Measurements from ENCODE around the gene ARHGAP4.
A peak's percentile ranks its signal among the peaks of the same experiment; 100 is the strongest.

ARHGAP4 gene

GRCh38 chrX:153963546-153963945 lies 37.5 kb upstream of the ARHGAP4 start:
- no peak for DNase-seq

- no peak for DNase-seq
Observed at GRCh38 chrX:153961292-153961691, 35.2 kb upstream of the ARHGAP4 start.

DNA sequence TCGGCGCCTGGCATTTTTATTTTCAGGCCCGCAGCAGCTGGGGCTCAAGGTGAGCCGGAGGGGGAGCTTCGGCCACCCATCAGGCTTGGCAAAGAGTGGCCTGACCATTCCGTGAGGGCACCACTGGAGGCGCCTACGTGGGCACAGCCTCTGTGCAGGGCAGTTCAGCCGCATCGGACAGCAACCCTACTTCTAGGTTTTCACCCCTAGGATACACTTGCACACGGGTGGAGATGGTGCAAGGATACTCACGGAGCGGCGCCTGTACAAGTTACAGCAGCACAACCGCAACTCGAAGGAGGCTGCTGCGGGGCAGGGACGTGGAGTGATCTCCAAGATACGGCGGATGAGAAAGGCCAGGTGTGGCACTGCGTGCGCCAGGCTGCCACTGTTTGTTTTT lies 34.7 kb upstream of the ARHGAP4 start:
- DNase-seq = no peak

GRCh38 chrX:153960077-153960476 lies 34.0 kb upstream of the ARHGAP4 start:
- no peak for DNase-seq

DNA sequence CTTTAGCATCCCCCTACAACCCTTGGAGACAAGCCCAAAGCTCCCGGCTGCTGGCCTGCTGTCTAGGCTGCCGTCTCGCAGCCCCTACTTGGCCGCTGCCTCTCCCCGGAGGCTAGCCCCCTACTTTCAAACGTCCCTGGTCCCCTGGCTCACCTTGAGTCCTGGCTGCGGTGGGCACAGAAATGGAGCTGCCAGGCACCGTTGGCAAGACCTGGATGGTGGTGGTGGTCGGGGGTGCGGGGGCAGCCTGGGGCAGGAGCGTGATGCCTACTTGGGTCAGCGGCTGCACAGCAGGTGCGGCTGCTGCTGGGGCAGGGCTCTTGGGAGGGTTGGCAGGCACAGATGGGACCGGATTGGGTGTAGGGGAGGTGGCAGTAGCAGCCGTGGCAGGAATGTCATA lies 33.6 kb upstream of the ARHGAP4 start:
- DNase-seq = no peak

DNA sequence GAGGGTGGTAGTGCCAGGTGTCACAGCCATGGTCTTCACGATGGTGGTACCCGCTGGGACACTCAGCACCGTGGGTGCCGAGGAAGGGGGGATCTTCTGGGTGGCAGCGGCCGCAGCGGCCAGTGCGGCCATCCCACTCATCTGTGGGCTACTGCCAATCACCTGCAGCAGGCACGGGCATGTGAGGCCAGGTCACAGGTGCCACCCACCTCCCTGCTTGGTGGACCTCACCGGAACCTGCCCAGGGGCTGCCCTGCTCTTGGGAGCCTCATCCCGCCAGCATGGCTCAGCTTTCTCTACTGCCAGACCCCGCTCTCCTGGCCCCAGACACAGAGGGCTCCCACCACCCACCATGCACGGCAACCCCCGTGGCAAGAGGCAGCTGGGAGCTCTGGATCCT lies 32.5 kb upstream of the ARHGAP4 start:
- no peak for DNase-seq

DNA sequence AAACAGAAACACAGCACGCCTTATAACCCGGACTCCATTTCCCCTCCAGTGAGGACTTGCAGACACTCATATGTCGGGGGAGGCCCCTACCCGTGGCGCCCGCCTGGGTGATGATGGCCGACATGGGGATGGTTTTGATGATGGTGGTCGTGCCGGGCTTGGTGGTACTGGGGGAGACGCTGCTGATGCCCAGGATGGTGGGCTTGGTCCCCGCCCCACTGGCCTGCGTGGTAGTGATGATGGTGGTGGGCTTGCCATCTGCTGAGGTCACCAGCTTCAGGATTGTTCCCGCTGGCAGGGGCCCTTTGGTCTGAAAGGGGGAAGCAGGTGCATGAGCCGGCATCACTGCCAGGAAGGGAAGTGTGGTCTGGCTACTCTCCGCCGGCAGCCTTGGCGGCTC lies 31.2 kb upstream of the ARHGAP4 start:
- no peak for DNase-seq

GRCh38 chrX:153956044-153956907 lies 30.2 kb upstream of the ARHGAP4 start:
- no peak for DNase-seq

GRCh38 chrX:153955228-153955732 lies 29.2 kb upstream of the ARHGAP4 start:
- no peak for DNase-seq

DNA sequence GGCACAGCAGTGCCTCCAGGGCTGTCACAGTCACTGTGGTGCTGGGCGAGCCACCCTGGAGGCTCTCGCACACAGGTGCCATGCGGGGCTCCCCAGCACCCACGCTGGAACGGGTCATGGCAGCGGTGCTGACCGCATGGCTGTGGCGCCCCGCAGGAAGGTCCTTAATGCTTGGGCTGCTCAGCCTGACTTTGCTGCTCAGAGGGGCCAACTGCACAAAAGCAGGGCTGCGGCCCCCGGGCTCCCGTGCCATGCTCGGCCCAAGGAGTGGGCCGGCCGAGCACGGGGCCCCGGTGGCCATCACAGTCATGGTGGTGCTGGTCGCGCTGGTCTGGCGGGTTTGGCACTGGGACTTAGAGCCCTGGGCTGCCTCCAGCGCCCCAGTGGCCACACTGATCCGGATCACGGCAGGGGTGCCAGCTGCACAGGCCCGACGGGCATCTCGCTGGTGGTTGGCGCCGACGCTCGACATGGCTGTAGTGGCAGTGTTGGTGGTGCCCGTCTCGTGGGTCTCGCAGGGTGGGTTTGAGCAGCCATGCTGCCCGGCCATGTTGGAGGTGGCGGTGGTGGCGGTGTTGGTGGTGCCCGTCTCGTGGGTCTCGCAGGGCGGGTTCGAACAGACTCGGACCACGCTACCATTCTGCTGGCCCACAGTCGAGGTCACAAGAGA lies 28.6 kb upstream of the ARHGAP4 start:
- DNase-seq = no peak

DNA sequence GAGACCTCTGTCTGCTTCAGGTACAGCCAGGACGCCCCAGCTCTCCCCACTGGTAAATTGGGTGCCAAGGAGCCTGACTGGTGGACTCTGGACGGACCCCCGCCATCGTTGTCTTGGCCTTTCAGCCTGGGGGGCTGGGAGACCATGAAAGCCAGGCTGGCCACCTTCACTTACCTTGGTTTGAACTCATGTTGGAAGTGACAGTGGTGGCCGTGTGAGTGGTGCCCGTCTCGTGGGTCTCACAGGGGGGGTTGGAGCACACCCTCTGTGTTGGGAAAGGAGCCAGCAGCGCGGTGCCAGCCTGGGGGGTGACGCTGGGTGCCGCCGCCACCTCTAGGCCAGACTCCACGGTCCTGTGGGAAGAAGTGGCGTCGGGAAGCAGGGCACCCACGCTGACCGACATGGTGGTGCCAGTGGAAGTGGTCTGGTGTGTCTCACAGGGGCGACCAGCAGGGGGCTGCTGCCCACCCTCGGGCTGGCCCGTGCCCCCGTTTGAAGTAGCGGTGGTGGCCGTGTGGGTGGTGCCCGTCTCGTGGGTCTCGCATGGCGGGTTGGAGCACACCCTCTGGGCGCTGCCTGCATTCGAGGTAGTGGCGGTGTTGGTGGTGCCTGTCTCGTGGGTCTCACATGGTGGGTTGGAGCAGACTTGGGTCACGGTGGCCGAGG lies 28.0 kb upstream of the ARHGAP4 start:
- DNase-seq = no peak

DNA sequence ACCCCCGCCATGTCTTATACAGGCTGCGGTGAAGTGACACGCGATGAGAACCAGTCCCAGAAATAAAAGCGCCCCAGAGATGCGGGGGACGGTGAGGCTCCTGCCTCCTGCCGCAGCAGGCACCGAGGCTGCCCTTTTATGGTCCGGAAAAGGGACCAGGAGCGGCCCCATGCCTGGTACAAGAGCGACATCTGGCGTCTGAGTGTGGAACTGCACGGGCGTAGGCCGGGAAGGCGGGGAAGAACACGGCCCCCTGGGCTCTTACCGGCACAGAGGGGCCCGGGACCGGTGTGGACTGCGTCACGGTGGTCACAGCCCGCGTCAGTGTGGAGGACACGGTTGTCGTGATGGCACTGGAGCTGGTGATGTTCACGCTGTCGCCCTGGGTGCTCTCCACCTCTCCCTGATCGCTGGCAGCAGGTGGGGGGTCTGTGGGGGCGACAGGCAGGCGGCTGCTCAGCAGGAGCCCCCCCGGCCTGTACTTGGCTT lies 27.3 kb upstream of the ARHGAP4 start:
- peak in 10 of 14 donors; percentile 24 to 61 (median 40) for DNase-seq

GRCh38 chrX:153952373-153953026 lies 26.4 kb upstream of the ARHGAP4 start:
- DNase-seq = no peak

GRCh38 chrX:153951683-153952372 lies 25.8 kb upstream of the ARHGAP4 start:
- no peak for DNase-seq

DNA sequence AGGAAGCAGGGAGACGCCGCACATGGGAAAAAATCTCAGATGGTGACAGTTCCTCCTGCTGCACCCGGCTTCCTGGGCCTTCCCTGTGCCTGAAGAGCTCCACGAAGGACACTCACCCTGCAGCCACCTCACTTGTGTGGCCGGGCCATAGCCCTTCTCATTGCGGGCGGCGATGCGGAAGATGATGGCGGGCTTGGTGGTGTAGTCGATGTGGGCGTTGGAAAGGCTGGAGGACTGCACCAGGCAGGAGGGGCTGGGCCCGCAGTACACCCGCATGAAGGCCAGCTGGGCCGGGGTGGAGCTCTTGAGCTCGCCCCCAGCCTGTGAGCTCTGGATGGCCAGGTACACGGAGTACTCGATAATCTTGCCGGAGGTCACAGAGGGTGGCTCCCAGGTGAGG lies 24.1 kb upstream of the ARHGAP4 start:
- DNase-seq = no peak

- peak in 1 of 14 donors; percentile 8 for DNase-seq
Observed at GRCh38 chrX:153948847-153949805, 23.1 kb upstream of the ARHGAP4 start.

DNA sequence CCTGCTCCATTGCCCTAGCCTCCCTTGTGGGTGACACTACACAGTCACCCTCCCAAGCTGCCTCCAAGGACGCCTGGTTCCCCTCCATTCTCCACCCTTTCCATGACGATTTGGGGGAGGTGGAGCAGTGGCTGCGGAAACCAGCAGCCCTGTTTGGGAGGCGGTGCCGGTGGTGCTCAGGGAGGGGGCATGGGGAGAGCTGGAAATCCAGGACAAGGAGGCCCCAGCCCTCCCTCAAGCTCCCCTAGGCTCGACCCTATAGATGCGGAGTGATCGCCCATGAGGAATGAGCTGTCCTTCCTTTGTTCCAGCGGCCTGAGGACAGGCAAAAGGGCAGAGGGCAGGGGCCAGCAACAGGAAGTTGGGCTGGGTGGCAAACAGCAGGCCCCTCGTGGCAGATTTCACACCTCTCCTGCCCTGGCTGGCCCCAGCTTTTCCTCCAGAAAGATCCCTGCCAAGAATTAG lies 22.0 kb upstream of the ARHGAP4 start:
- no peak for DNase-seq

- DNase-seq = peak in 6 of 14 donors; percentile 13 to 48 (median 32)
Observed at GRCh38 chrX:153947009-153947769, 21.1 kb upstream of the ARHGAP4 start.
